Uterus (tissue), 4 donors: ENCODE data around the gene PRSS56. TPM values are rescaled to one million over a fixed set of nuclear protein-coding genes. Genes with fewer than 3 reads are reported as not detected.

Experiments
- DNase-seq, 2 donors: peaks; one replicate each; pipeline ENCODE4 v3.0.0-alpha.2; 2019 to 2020
- H3K27ac ChIP-seq, 2 donors: fragments of 200-600 bp; sonication (generic); 1 replicate in 1 of 2; 2 replicates in 1 of 2; pipeline ENCODE4 v1.5.1; 2016 to 2018
- H3K27me3 ChIP-seq, 2 donors: fragments of 200-600 bp; sonication (generic); one replicate each; pipeline ENCODE4 v1.5.1; 2018 to 2019; ENCODE audit warnings: control low read depth in 1 of 2
- H3K36me3 ChIP-seq, 2 donors: fragments of 200-600 bp; sonication (generic); one replicate each; pipeline ENCODE4 v1.5.1; 2019; ENCODE audit warnings: control low read depth in 1 of 2
- H3K4me1 ChIP-seq, 2 donors: fragments of 200-600 bp; sonication (generic); one replicate each; pipeline ENCODE4 v1.5.1; 2018 to 2019; ENCODE audit warnings: control low read depth in 1 of 2
- H3K4me3 ChIP-seq, 2 donors: fragments of 200-600 bp; sonication (generic); 1 replicate in 1 of 2; 2 replicates in 1 of 2; pipeline ENCODE4 v1.5.1; 2018 to 2019; ENCODE audit warnings: mild to moderate bottlenecking in 1 of 2
- H3K9me3 ChIP-seq, 2 donors: fragments of 200-600 bp; sonication (generic); one replicate each; pipeline ENCODE4 v1.5.1; 2019; ENCODE audit warnings: control low read depth in 1 of 2
- POLR2A ChIP-seq, 2 donors: fragments of 450-650 bp; IDR thresholded peaks; one replicate each; pipeline ENCODE4 v1.6.1; 2016; ENCODE audit warnings: antibody characterized with exemption in 2 of 2, mild to moderate bottlenecking in 1 of 2, moderate library complexity in 1 of 2
- intact Hi-C: fragments of 100-400 bp; cut with DNase I; formaldehyde crosslinking; loops from one replicate; pipeline ENCODE4 v1.15.1; 2023; ENCODE audit warnings: low total_unique reads
- total RNA-seq, 4 donors: library from RNA; depleted of rRNA in 3 of 4; stranded (reverse); fragments of >200 nt in 3 of 4; gene quantifications; one replicate each; pipeline versions ENCODE4 v1.1.0 to v1.2.4, GENCODE V29; 2014 to 2023
- TF ChIP-seq, protein P1 (sequence below), 4 experiments: fragments of 200-600 bp in 2 of 4; fragments of 450-650 bp in 2 of 4; sonication (generic) in 2 of 4; IDR thresholded peaks; one replicate each; pipeline ENCODE4 v1.5.1; 2016 to 2019; ENCODE audit warnings: antibody characterized with exemption in 4 of 4, mild to moderate bottlenecking in 2 of 4, moderate library complexity in 1 of 4
- donor health status: DM: yes; HTN: yes; CAD: no.

Gene PRSS56
- total RNA-seq = not detected

DNA sequence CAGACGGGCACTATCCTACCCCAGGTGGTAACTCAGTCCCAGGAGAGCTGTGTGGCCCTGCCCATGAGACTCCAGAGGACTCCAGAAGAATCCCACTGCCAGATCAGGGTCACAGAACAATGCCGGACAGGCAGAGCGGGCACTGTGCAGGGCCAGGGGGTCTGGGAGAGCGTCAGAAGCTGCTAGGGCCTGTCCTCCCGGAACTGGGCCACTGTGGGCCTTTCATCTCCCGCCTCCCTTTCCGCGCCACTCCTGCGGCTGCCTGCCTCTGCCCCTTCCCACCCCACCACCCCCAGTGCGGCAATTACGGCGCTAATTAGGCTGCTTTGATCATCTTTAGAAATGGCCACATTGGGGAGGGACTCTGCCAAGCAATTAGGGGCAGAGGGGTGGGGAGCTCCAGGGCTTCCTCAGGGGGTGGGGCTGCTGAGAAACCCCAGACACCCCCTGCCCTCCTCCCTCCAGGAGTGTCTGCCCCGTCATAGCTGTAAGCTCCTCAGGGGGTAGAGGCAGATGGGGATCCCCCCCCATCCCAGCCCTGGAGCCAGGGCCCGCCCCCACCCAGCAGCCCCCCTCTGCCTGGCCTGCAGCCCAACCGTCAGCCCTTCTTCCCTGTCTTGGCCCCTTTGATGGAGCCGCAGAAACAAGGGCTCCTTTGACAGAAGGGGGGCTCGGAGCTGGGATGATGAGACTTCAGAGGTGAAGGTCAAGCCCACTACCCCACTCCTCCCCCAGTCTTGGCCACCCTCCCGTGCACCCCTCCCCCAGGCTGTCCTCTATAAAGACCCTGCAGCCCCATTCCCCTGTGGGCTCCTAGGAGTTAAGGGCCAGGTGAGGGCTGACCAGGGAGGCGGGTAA, at the start of gene PRSS56:
Gene PRSS56 (plus strand): TSS at position 808 of the 858 bp plus-strand sequence. CDS start 211 bp downstream, outside the sequence.
- Histone ChIP-seq H3K27ac (no peak within 1 kb of the TSS), H3K4me3 (no peak within 1 kb of the TSS), H3K27me3 (peaks cover 14 to 22% of the 10 kb centered on the region in 2 donors), H3K9me3 (no peaks in the 10 kb centered on the region), H3K4me1 (peaks cover 0 to 12% of the 10 kb centered on the region in 2 donors), H3K36me3 (no peaks in the 10 kb centered on the region)
- intact Hi-C loops = loop anchor here (10.0 kb wide), 1 partner anchor 615 kb away; no protein-coding TSS in a partner anchor
- DNase-seq = no peak
- TF ChIP-seq, protein P1, sequence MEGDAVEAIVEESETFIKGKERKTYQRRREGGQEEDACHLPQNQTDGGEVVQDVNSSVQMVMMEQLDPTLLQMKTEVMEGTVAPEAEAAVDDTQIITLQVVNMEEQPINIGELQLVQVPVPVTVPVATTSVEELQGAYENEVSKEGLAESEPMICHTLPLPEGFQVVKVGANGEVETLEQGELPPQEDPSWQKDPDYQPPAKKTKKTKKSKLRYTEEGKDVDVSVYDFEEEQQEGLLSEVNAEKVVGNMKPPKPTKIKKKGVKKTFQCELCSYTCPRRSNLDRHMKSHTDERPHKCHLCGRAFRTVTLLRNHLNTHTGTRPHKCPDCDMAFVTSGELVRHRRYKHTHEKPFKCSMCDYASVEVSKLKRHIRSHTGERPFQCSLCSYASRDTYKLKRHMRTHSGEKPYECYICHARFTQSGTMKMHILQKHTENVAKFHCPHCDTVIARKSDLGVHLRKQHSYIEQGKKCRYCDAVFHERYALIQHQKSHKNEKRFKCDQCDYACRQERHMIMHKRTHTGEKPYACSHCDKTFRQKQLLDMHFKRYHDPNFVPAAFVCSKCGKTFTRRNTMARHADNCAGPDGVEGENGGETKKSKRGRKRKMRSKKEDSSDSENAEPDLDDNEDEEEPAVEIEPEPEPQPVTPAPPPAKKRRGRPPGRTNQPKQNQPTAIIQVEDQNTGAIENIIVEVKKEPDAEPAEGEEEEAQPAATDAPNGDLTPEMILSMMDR (IDR thresholded peaks at IDR 0.05) = no peak
- no peak for TF ChIP-seq POLR2A (IDR thresholded peaks at IDR 0.05)

DNA sequence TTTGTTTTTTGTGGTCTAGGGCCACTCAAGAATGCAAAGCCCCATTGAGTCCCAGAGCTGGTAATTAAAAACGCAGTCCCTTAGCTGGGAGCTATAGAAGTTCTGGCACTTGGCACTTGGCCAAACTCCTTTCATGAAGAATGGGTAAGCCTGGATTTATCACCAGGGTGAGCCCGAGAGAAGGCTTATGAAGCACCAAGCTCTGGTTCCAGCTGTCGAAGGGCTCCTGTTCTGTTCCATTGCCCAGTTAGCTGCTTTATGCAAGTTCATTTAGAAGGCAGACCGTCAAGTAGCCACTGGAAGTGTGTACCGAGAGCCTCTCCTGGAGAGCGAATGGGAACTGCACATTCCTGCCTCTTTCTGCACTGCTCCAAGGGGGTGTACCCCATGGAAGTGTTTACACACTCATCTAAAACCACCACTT, 46.7 kb upstream of the PRSS56 start:
- H3K9me3 ChIP-seq = no peaks in the 10 kb centered on the region
- TF ChIP-seq, protein P1 (IDR thresholded peaks at IDR 0.05) = no peak
- TF ChIP-seq POLR2A (IDR thresholded peaks at IDR 0.05) = no peak
- no peaks in the 10 kb centered on the region for H3K27me3 ChIP-seq
- H3K36me3 ChIP-seq = no peaks in the 10 kb centered on the region
- DNase-seq = no peak
- no peak overlapping the region for H3K27ac ChIP-seq
- intact Hi-C loops = no loop called here
- H3K4me3 ChIP-seq = no peak overlapping the region
- no peaks in the 10 kb centered on the region for H3K4me1 ChIP-seq

DNA sequence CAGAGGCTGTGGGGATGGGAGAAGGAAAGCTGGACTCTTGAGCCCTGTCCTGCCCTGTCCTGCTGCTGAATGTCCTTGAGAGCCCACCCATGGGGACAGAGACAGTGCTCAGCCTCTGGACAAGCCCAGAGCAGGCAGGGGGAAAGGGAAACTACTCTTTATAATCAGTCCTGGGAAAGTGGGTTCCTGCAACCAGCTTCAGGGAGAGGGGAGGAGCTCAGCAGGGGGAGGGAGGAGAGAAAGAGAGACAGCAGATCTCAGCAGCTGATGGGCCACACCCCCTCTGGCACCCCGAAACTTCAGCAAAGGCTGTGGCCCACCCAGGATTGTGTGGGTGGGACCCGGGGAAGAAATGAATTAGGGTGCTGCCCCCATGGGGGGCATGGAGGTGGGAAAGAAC, 44.1 kb upstream of the PRSS56 start:
- Histone ChIP-seq H3K4me3 (no peak overlapping the region), H3K27me3 (no peaks in the 10 kb centered on the region), H3K27ac (no peak overlapping the region), H3K36me3 (no peaks in the 10 kb centered on the region), H3K4me1 (no peaks in the 10 kb centered on the region), H3K9me3 (no peaks in the 10 kb centered on the region)
- DNase-seq = no peak
- intact Hi-C loops = no loop called here
- TF ChIP-seq, protein P1 (IDR thresholded peaks at IDR 0.05) = no peak
- TF ChIP-seq POLR2A (IDR thresholded peaks at IDR 0.05) = no peak

DNA sequence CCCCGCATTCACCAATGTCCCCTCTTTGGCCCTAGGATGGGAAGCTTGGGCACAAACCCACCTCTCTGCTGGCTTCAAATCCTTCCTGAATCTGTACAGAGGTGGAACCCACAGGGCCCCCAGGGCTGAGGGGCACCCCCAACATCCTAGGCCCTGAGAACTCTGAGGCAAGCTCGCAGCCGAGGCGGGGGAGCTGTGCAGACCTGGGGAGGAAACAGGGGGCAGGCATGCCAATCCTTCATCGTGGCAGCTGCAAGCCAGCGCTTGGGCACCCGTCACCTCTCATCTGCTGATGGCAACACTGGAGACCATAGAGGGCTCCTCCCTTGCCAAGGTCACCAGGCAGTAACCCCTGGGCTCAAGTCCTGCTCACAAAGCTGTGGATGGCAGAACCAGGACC, 43.4 kb upstream of the PRSS56 start:
- no peak for DNase-seq
- no peak for TF ChIP-seq POLR2A (IDR thresholded peaks at IDR 0.05)
- TF ChIP-seq, protein P1 (IDR thresholded peaks at IDR 0.05) = no peak
- Histone ChIP-seq H3K4me1 (no peaks in the 10 kb centered on the region), H3K27me3 (no peaks in the 10 kb centered on the region), H3K36me3 (no peaks in the 10 kb centered on the region), H3K27ac (no peak overlapping the region), H3K9me3 (no peaks in the 10 kb centered on the region), H3K4me3 (no peak overlapping the region)
- intact Hi-C loops = no loop called here

DNA sequence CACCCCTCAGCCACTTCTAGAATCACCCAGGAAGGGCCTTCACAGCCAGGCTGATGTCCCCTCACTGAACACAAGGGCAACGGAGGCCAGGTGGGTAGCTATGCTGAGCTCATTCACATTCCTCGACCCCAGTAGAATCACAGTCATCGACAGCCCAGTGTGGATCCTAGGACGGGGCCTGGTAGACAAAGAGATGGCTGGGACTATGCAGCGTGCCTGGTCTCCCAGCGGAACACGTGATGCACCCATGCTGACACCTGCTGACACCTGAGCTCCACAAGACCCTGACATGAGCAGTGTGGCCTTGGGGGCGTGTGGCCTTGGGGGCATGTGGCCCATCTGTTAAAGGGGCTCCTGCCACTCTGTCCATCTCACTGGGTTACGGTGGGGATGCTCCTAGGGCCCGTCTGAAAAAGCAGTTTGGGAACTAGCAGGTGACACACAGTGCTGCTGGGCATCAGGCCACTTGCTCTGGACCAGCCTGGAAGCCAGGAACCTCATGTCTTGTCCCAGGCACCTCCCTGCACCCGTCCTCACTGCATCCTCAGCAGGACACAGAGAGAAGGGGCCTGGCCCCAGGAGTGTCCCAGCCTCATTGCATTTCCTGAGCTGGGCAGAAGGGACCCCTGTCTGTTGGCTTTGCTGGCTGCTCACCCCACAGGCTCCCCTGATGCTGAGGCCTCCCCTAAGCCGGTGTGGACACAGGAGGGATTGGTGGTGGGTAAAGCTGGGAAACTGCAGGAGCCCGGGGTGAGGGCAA, 42.3 kb upstream of the PRSS56 start:
- DNase-seq = no peak
- Histone ChIP-seq H3K36me3 (no peaks in the 10 kb centered on the region), H3K27me3 (no peaks in the 10 kb centered on the region)

More for the DNA sequence above, 42.3 kb upstream of the PRSS56 start:
- intact Hi-C loops = no loop called here
- H3K4me1 ChIP-seq = no peaks in the 10 kb centered on the region
- H3K9me3 ChIP-seq = no peaks in the 10 kb centered on the region
- TF ChIP-seq POLR2A (IDR thresholded peaks at IDR 0.05) = no peak
- TF ChIP-seq, protein P1 (IDR thresholded peaks at IDR 0.05) = no peak
- no peak overlapping the region for H3K27ac ChIP-seq
- no peak overlapping the region for H3K4me3 ChIP-seq
